ENCODE data around the gene NOXRED1.
A peak's percentile ranks its signal among the peaks of the same experiment; 100 is the strongest.

Gene NOXRED1

DNA sequence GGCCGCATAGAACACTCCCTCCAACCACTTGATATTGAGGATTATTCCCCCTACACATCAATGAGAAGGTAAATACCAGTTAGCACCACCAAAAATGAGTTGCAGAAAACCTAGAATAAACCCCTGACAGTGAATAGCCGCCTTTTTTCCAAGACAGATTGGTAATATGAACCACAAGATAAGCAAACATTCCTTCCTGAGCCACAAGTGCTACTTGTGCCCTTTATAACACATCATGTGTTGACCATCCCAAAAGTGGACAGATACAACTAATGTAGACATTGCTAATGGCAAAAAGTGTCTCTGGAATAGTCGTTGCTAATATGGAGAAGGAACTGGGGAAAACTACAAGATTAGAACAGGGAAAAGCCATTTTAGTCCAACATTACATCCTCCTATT is 17.2 kb downstream of the NOXRED1 start:
- no peak for DNase-seq (ENCODE audit: low read depth)
- TF ChIP-seq MYC (IDR thresholded peaks at IDR 0.05; ENCODE audit: low read depth, low read length) = no peak
- TF ChIP-seq POLR2A (IDR thresholded peaks at IDR 0.05; ENCODE audit: extremely low read depth, insufficient read length) = no peak
- TF ChIP-seq, protein P1, sequence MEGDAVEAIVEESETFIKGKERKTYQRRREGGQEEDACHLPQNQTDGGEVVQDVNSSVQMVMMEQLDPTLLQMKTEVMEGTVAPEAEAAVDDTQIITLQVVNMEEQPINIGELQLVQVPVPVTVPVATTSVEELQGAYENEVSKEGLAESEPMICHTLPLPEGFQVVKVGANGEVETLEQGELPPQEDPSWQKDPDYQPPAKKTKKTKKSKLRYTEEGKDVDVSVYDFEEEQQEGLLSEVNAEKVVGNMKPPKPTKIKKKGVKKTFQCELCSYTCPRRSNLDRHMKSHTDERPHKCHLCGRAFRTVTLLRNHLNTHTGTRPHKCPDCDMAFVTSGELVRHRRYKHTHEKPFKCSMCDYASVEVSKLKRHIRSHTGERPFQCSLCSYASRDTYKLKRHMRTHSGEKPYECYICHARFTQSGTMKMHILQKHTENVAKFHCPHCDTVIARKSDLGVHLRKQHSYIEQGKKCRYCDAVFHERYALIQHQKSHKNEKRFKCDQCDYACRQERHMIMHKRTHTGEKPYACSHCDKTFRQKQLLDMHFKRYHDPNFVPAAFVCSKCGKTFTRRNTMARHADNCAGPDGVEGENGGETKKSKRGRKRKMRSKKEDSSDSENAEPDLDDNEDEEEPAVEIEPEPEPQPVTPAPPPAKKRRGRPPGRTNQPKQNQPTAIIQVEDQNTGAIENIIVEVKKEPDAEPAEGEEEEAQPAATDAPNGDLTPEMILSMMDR (IDR thresholded peaks at IDR 0.05; ENCODE audit: low read depth, low read length) = no peak
- TF ChIP-seq, protein P2, sequence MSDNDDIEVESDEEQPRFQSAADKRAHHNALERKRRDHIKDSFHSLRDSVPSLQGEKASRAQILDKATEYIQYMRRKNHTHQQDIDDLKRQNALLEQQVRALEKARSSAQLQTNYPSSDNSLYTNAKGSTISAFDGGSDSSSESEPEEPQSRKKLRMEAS (IDR thresholded peaks at IDR 0.05; ENCODE audit: low read depth, low read length) = no peak
- no peak overlapping the region for H3K4me3 ChIP-seq (ENCODE audit: low read depth, low read length)

DNA sequence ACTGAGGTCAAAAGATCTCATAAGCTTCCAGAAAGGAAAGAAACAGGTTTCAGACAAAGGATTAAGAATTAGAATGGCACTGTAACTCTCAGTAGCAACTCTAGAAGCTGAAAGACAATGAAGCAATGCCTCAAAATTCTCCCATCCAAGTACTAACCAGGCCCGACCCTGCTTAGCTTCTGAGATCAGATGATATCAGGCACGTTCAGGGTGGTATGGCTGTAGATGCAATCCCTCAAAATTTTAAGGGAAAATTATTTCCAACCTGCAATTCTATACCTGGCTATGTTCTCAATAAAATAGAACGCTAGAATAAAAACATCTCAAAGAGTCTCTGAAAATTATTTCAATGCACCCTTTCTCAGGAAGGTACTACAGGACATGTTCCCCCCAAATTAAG is 19.6 kb downstream of the NOXRED1 start:
- DNase-seq (ENCODE audit: low read depth) = no peak
- TF ChIP-seq MYC (IDR thresholded peaks at IDR 0.05; ENCODE audit: low read depth, low read length) = no peak
- TF ChIP-seq, protein P1 (IDR thresholded peaks at IDR 0.05; ENCODE audit: low read depth, low read length) = no peak
- TF ChIP-seq, protein P2 (IDR thresholded peaks at IDR 0.05; ENCODE audit: low read depth, low read length) = no peak
- TF ChIP-seq POLR2A (IDR thresholded peaks at IDR 0.05; ENCODE audit: extremely low read depth, insufficient read length) = no peak
- no peak overlapping the region for H3K4me3 ChIP-seq (ENCODE audit: low read depth, low read length)

DNA sequence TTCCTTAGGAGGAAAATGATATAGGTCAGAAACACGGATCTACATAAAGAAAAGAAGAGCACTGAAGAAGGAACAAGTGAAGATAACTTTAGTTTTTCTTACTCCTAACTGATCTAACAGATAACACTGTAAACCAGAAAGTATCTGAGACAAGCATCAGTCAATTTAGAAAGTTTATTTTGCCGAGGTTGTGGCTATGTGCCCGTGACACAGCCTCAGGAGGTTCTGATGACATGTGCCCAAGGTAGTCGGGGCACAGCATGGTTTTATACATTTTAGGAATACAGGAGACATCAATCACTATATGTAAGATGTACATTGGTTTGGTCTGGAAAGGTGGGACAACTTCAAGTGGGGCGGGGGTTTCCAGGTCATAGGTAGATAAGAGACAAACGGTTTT is 23.1 kb downstream of the NOXRED1 start:
- DNase-seq (ENCODE audit: low read depth) = no peak
- TF ChIP-seq, protein P1 (IDR thresholded peaks at IDR 0.05; ENCODE audit: low read depth, low read length) = no peak
- TF ChIP-seq, protein P2 (IDR thresholded peaks at IDR 0.05; ENCODE audit: low read depth, low read length) = no peak
- no peak overlapping the region for H3K4me3 ChIP-seq (ENCODE audit: low read depth, low read length)

DNA sequence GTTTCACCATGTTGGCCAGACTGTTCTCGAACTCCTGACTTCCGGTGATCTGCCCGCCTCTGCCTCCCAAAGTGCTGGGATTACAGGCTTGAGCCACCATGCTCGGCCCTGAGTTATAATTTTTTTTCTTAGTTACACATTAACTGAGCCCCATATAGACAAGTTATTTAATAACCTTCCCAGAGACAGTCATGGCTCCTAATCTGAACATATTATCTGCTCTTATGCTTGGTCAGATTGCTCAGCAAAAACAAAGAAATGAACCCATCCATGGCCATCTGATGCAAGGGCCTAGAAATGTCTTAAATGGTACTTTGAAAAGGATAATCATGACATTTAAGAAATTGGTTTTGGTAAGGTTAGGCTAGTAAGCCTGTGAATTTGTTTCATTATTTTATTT is 33.1 kb downstream of the NOXRED1 start:
- no peak for TF ChIP-seq MYC (IDR thresholded peaks at IDR 0.05; ENCODE audit: low read depth, low read length)

DNA sequence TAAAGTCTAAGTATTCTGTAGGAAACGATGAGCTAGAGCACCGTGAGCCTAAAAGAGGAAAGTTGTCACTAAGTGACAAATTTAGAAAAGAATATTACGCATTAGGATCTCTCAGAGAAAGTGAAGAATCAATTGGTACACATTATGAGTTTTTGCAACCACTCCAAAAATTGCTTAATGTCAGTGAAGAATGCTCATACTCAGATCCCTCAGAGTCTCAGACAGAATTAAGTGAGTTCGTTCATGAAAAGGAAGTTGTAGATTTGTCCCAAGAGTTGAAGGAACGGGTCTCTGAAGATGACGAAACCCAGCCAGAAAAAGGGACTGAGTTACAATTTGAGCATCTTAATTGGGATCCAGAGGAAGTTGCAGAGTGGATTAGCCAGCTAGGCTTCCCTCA is 44.6 kb downstream of the NOXRED1 start:
- no peak for TF ChIP-seq POLR2A (IDR thresholded peaks at IDR 0.05; ENCODE audit: extremely low read depth, insufficient read length)
- TF ChIP-seq, protein P2 (IDR thresholded peaks at IDR 0.05; ENCODE audit: low read depth, low read length) = no peak
- TF ChIP-seq, protein P1 (IDR thresholded peaks at IDR 0.05; ENCODE audit: low read depth, low read length) = no peak
- TF ChIP-seq MYC (IDR thresholded peaks at IDR 0.05; ENCODE audit: low read depth, low read length) = no peak
- DNase-seq (ENCODE audit: low read depth) = peak; percentile 36
- no peak overlapping the region for H3K4me3 ChIP-seq (ENCODE audit: low read depth, low read length)

More for the DNA sequence above, 33.1 kb downstream of the NOXRED1 start:
- H3K4me3 ChIP-seq (ENCODE audit: low read depth, low read length) = no peak overlapping the region
- DNase-seq (ENCODE audit: low read depth) = no peak

DNA sequence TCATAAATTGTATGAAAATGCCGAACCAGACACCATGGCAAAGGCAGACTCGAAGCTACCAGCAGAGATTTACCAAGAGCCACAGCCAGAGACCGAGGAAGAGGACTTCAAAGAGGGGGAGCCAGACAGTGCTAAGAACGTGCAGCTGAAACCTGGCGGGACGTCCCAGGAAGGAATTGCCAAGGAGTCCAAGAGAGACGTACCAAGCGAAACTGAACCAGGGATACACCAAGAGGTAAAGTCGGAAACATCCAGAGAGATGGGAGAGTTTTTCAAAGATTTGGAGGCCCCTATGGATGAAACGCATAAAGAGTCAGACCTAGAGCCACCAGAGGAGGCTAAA is 45.9 kb downstream of the NOXRED1 start:
- TF ChIP-seq, protein P1 (IDR thresholded peaks at IDR 0.05; ENCODE audit: low read depth, low read length) = no peak
- no peak for TF ChIP-seq POLR2A (IDR thresholded peaks at IDR 0.05; ENCODE audit: extremely low read depth, insufficient read length)
- no peak for TF ChIP-seq MYC (IDR thresholded peaks at IDR 0.05; ENCODE audit: low read depth, low read length)
- TF ChIP-seq, protein P2 (IDR thresholded peaks at IDR 0.05; ENCODE audit: low read depth, low read length) = no peak; the same call in 1 of the 2 replicates
- DNase-seq (ENCODE audit: low read depth) = no peak
- H3K4me3 ChIP-seq (ENCODE audit: low read depth, low read length) = peak overlapping the region; percentile 81
